Stimulated activated effector memory CD8-positive, alpha-beta T cell treated with anti-CD3 and anti-CD28 coated beads, Interleukin-12 subunit alpha, Interleukin-12 subunit beta, amount 100 ng/mL, for 72 hours (primary cell): ENCODE measurements around the gene DOCK9.

Experiments
- ATAC-seq: fragments of 150-1000 bp; cut with Tn5 transposase; 2 replicates; pipeline ENCODE4 v1.10.0; 2021
- DNase-seq, 2 donors: peaks; one replicate each; pipeline ENCODE4 v3.0.0; 2021 to 2022; ENCODE audit warnings: low spot score in 2 of 2
- H3K27ac Mint-ChIP-seq: one replicate; pipeline ENCODE4 v1.8.0; 2022; ENCODE audit warnings: mild to moderate bottlenecking, mixed read lengths
- H3K36me3 Mint-ChIP-seq: one replicate; pipeline ENCODE4 v1.8.0; 2022; ENCODE audit warnings: mild to moderate bottlenecking, mixed read lengths
- H3K4me1 Mint-ChIP-seq: one replicate; pipeline ENCODE4 v1.8.0; 2022; ENCODE audit warnings: mixed read lengths
- H3K4me3 Mint-ChIP-seq: one replicate; pipeline ENCODE4 v1.8.0; 2022; ENCODE audit warnings: mild to moderate bottlenecking, mixed read lengths
- H3K9me3 Mint-ChIP-seq: one replicate; pipeline ENCODE4 v1.8.0; 2022; ENCODE audit warnings: mixed read lengths

Gene DOCK9

DNA sequence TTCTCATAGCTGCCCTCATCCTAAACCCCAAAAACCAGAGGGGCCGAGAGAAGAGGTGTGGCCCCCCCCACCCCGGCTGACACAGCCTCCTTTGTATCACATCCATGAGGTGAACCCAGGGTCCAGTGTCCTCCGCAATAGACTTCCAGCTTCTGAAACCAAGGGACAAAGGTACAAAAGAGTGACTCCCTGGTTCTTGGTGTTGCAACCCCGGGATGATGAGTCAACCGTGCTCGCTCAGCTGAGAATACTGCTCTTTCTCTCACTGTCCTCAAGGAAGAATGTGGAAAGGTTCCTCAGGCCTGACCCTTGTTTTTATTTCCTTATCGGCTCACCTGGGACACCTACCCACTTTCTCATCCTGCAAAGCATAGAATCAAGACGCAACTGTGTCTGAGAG lies 230.9 kb downstream of the DOCK9 start:
- H3K4me3 Mint-ChIP-seq = no peak overlapping the region
- no peak overlapping the region for H3K27ac Mint-ChIP-seq
- no peak for DNase-seq
- ATAC-seq = no peak
- no peaks in the 10 kb centered on the region for H3K36me3 Mint-ChIP-seq
- H3K9me3 Mint-ChIP-seq = no peaks in the 10 kb centered on the region
- H3K4me1 Mint-ChIP-seq = no peaks in the 10 kb centered on the region
